Measurements from ENCODE around the gene UGT1A3.

Gene UGT1A3

DNA sequence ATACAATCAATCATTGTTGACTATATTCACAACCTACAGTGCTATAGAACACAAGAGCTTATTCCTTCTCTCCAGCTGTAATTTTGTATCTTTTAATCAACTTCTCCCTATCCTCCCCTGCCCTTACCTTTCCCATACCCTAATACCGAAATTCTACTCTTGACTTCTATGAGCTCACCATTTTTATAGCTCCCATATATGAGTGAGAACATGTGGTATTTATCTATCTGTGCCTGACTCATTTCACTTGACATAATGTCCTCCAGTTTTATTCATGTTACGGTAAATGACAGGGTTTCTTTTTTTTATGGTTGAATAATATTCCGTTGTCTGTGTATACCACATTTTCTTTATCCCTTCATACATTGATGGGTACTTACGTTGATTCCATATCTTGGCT, 51.9 kb downstream of the UGT1A3 start:
- no peak for DNase-seq (ENCODE audit: low read depth)
- TF ChIP-seq, protein P1, sequence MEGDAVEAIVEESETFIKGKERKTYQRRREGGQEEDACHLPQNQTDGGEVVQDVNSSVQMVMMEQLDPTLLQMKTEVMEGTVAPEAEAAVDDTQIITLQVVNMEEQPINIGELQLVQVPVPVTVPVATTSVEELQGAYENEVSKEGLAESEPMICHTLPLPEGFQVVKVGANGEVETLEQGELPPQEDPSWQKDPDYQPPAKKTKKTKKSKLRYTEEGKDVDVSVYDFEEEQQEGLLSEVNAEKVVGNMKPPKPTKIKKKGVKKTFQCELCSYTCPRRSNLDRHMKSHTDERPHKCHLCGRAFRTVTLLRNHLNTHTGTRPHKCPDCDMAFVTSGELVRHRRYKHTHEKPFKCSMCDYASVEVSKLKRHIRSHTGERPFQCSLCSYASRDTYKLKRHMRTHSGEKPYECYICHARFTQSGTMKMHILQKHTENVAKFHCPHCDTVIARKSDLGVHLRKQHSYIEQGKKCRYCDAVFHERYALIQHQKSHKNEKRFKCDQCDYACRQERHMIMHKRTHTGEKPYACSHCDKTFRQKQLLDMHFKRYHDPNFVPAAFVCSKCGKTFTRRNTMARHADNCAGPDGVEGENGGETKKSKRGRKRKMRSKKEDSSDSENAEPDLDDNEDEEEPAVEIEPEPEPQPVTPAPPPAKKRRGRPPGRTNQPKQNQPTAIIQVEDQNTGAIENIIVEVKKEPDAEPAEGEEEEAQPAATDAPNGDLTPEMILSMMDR (IDR thresholded peaks at IDR 0.05; ENCODE audit: insufficient read depth, low read depth, low read length, missing control alignments), result no peak
- H3K4me3 ChIP-seq (ENCODE audit: low read length), result no peak overlapping the region

DNA sequence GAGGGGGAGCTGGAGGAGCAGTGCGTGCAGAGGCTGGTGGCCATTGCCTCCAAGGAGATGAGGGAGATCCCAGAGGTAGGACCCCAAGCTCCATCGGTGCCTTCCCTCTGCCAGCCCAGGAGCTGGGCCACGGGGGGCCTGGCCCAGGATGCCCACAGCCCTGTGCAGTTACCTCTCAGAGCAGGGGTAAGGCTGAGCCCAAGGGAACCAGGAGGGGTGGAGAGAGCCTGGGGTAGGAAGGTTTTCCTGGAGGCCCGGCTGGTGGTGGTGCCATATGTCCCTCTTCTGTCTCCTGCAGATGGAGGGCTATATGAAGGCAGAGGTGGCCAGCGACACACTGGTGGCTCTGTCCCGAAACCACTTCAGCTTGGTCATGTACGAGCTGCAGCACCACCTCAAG, 60.7 kb downstream of the UGT1A3 start:
- no peak for DNase-seq (ENCODE audit: low read depth)
- TF ChIP-seq, protein P1 (IDR thresholded peaks at IDR 0.05; ENCODE audit: insufficient read depth, low read depth, low read length, missing control alignments), result no peak
- H3K4me3 ChIP-seq (ENCODE audit: low read length), result no peak overlapping the region

GRCh38 chr2:233791151-233791882, 62.5 kb downstream of the UGT1A3 start:
- no peak overlapping the region for H3K4me3 ChIP-seq (ENCODE audit: low read length)
- TF ChIP-seq, protein P1 (IDR thresholded peaks at IDR 0.05; ENCODE audit: insufficient read depth, low read depth, low read length, missing control alignments), result no peak
- no peak for DNase-seq (ENCODE audit: low read depth)

- no peak overlapping the region for H3K4me3 ChIP-seq (ENCODE audit: low read length)
- TF ChIP-seq, protein P1 (IDR thresholded peaks at IDR 0.05; ENCODE audit: insufficient read depth, low read depth, low read length, missing control alignments), result no peak
- no peak for DNase-seq (ENCODE audit: low read depth)
These were observed 63.1 kb downstream of the UGT1A3 start for GRCh38 chr2:233791883-233792329.

GRCh38 chr2:233792720-233793119, 63.9 kb downstream of the UGT1A3 start:
- TF ChIP-seq, protein P1 (IDR thresholded peaks at IDR 0.05; ENCODE audit: insufficient read depth, low read depth, low read length, missing control alignments), result no peak
- DNase-seq (ENCODE audit: low read depth), result no peak
- H3K4me3 ChIP-seq (ENCODE audit: low read length), result no peak overlapping the region

DNA sequence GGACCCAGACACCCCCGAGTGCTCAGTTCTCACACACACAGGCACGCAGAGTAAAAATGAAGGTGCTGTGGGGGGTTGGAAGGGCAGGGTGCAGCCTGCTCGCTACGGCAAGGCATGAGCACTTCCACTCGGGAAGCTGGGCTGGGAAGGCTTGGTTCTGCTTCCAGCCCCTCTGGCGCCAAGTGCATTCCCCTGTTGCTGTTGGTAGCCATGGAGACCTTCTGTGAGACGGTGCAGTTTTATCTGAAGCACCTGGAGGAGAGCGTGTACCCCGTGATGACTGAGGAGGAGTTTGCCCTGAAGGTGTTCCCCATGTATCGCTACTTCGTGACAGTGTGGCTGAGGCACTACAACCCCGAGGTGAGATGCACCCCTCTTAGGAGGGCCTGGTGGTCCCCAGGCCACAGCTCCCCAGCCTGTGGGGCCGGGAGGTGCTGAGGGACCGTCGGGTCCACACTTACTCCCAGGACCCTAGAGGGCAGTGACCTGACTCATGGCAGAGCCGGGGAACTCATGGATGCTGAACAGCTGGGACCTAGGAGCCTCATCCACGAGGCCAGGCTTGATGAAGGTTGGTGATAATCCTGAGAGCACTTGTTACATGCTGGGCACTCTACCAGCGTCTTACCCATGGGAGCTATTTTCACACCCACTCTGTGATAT, 64.8 kb downstream of the UGT1A3 start:
- DNase-seq (ENCODE audit: low read depth), result no peak
- no peak overlapping the region for H3K4me3 ChIP-seq (ENCODE audit: low read length)
- TF ChIP-seq, protein P1 (IDR thresholded peaks at IDR 0.05; ENCODE audit: insufficient read depth, low read depth, low read length, missing control alignments), result no peak
